Left ventricle myocardium inferior (tissue), 1 donor: ENCODE data around the gene GRM6. TPM values are rescaled to one million over a fixed set of nuclear protein-coding genes. Genes with fewer than 3 reads are reported as not detected.
A peak's percentile ranks its signal among the peaks of the same experiment; 100 is the strongest.

Experiments used
- DNase-seq: peaks from one replicate; pipeline ENCODE4 v3.0.0-alpha.2; 2020
- H3K27ac ChIP-seq: fragments of 200-600 bp; replicated peaks from 2 replicates; pipeline ENCODE4 v1.8.0; 2021
- H3K27me3 ChIP-seq: fragments of 200-600 bp; 2 replicates; pipeline ENCODE4 v1.8.0; 2021; ENCODE audit warnings: low read depth
- H3K36me3 ChIP-seq: fragments of 200-600 bp; 2 replicates; pipeline ENCODE4 v1.8.0; 2021
- H3K4me1 ChIP-seq: fragments of 200-600 bp; 2 replicates; pipeline ENCODE4 v1.8.0; 2021
- H3K4me3 ChIP-seq: fragments of 200-600 bp; 2 replicates; pipeline ENCODE4 v1.8.0; 2021; ENCODE audit warnings: mild to moderate bottlenecking, moderate library complexity
- H3K9me3 ChIP-seq: fragments of 200-600 bp; replicated peaks from 2 replicates; pipeline ENCODE4 v1.8.0; 2021
- intact Hi-C: fragments of 100-400 bp; cut with micrococcal nuclease; formaldehyde crosslinking; loops from one replicate; pipeline ENCODE4 v1.11.0; 2022
- total RNA-seq: library from RNA; stranded (reverse); fragmentation: NEBNext Ultra II Directional; extraction: Animal tissue kit (Norgen Biotek cat#: 25700); gene quantifications from one replicate; pipeline ENCODE4 v1.2.1, GENCODE V29; 2021
- TF ChIP-seq, protein P1 (sequence below): fragments of 200-600 bp; IDR thresholded peaks from 2 replicates; pipeline ENCODE4 v1.8.0; 2021; ENCODE audit warnings: antibody characterized with exemption, mild to moderate bottlenecking, borderline replicate concordance
- donor health status: DM: no; HTN: yes; CAD: no; lungs with severe emphysema.

The GRM6 gene
- total RNA-seq, 1 donor from 2014 or later, result not detected

DNA sequence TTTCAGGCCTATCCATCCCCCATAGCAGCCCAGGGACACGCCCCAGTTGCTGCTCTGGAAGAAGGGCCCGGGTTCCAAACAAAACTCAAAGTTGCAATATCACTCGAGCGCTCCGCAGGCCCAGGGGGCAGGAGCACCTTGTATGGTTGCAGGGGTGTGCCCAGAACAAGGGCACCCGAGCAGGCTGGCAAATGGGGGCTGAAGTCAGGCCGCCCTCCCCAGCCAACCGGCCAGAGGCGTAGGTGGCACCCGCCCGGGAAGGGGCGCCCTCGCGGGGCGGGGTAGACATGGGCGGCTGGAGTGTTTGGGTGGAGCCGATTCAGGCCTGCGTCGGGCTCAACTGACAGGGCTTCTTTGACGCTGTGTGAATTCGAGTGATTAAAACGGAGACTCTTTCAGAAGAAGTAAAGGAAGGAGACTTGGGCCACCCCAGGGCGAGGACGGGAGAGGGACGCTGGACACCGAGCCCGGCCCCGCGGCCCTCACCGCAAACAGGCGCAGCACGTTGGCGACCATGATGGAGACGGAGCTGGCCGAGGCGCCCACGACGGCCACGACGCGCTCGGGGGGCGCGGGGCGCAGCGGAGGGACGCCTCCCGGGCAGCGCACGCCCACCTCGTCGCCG, 1.1 kb downstream of the GRM6 start:
- H3K27ac ChIP-seq, result no peak overlapping the region
- intact Hi-C loops, result no loop called here
- peak overlapping the region; percentile 33 for H3K4me3 ChIP-seq
- H3K9me3 ChIP-seq, result peaks cover 15% of the 10 kb centered on the region
- H3K4me1 ChIP-seq, result peaks cover 4% of the 10 kb centered on the region
- peaks cover 86% of the 10 kb centered on the region for H3K27me3 ChIP-seq
- DNase-seq, result no peak
- TF ChIP-seq, protein P1, sequence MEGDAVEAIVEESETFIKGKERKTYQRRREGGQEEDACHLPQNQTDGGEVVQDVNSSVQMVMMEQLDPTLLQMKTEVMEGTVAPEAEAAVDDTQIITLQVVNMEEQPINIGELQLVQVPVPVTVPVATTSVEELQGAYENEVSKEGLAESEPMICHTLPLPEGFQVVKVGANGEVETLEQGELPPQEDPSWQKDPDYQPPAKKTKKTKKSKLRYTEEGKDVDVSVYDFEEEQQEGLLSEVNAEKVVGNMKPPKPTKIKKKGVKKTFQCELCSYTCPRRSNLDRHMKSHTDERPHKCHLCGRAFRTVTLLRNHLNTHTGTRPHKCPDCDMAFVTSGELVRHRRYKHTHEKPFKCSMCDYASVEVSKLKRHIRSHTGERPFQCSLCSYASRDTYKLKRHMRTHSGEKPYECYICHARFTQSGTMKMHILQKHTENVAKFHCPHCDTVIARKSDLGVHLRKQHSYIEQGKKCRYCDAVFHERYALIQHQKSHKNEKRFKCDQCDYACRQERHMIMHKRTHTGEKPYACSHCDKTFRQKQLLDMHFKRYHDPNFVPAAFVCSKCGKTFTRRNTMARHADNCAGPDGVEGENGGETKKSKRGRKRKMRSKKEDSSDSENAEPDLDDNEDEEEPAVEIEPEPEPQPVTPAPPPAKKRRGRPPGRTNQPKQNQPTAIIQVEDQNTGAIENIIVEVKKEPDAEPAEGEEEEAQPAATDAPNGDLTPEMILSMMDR, result no peak
- no peaks in the 10 kb centered on the region for H3K36me3 ChIP-seq

DNA sequence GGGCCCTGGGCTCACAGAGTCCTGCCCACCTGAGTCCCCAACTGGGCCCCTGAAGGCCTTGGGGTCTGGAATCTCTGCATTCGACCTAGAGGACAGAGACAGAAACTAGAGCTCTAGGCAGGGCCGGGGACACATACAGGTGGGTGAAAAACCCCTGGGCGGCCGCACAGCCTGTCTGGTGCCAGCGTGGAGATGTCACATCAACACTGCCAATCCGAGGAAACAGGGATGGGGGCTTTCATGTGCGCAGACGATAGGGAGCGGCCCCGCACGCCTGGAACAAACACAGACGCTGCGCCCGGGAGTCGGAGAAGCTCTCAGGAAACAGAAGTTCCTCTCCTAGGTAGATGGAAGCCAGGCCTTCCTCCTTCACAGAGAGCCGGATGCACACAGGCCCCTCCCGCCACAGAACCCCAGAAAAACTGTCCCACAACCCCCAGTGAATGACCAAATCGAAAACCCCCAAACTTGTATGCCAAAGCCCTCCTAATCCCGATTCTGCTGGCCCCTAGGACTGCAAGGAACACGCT, 1.8 kb downstream of the GRM6 start:
- TF ChIP-seq, protein P1, result no peak
- H3K36me3 ChIP-seq, result no peaks in the 10 kb centered on the region
- H3K27me3 ChIP-seq, result peaks cover 78% of the 10 kb centered on the region
- peaks cover 4% of the 10 kb centered on the region for H3K4me1 ChIP-seq
- intact Hi-C loops, result no loop called here
- no peak for DNase-seq
- H3K27ac ChIP-seq, result no peak overlapping the region
- H3K9me3 ChIP-seq, result peaks cover 23% of the 10 kb centered on the region
- no peak overlapping the region for H3K4me3 ChIP-seq

GRCh38 chr5:178992291-178992895, 2.7 kb downstream of the GRM6 start:
- Histone ChIP-seq H3K27me3 (peaks cover 71% of the 10 kb centered on the region), H3K9me3 (peaks cover 31% of the 10 kb centered on the region), H3K4me1 (peaks cover 4% of the 10 kb centered on the region), H3K4me3 (no peak overlapping the region), H3K27ac (no peak overlapping the region), H3K36me3 (no peaks in the 10 kb centered on the region)
- TF ChIP-seq, protein P1, result no peak
- intact Hi-C loops, result no loop called here
- no peak for DNase-seq

DNA sequence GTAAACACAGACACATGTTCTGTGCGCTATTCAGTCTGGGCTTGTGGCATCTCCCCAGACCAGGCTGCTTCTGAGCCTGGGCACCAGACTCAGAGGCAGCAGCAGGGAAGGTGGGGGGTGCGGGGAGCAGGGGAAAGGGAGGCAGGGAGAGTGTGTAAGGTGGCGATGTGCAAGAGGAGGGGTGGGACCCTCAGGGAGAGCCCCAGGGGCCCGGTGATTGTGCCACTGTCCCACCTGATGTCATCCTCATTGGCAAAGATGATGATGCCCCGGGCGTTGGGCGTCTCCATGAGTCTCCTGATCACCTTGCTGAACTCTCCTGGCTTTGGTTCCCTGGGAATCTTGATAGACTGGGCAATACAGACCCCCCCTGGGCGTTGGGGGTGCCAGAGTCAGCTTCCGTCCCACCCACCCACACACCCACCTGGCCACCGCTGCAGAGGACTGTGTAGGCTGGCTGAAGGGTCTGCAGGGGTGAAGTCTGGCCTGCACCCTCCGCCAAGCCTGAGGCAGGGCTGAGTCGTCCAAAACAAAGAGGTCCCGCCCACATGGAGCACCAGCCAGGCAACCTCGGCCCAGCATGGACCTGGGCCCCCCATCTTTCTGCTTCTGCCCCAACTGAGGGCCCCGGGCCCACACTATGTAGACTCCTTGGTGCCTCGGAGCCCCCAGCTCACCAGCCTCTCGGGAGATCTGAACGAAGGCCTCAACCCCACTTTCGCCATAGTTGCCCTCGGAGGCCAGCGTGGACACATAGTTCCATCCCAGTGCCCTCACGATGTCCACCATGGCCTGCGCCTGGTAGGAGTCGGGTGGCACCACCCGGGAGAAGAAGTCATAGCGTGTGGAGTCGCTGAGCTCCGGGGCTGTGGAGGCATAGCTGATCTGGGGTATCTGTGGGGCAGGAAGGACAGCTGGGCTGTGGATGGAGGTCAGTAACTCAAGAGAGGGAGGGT, 3.7 kb downstream of the GRM6 start:
- intact Hi-C loops, result no loop called here
- Histone ChIP-seq H3K36me3 (peaks cover 3% of the 10 kb centered on the region), H3K27me3 (peaks cover 62% of the 10 kb centered on the region), H3K9me3 (peaks cover 40% of the 10 kb centered on the region), H3K27ac (no peak overlapping the region), H3K4me1 (peaks cover 4% of the 10 kb centered on the region), H3K4me3 (no peak overlapping the region)
- TF ChIP-seq, protein P1, result no peak
- no peak for DNase-seq

DNA sequence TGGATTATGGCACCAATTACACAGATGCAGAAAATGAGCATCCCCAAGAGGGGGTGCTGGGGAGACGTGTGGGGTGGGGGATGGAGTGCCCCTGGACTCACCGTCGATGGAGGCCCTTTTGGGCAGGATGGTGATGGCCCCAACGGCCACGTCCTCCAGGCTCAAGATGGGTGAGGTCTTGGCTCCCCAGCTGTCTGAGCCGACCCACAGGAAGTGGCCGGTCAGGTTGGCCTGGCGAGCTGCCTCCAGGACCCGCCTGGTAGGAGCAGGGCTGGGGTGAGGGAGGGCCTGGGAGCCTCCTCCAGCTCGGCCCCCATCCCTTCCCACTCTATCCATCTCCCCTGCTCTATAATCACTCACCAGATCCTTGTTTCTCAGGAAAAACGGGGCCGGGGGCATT, 4.6 kb downstream of the GRM6 start:
- H3K27ac ChIP-seq, result no peak overlapping the region
- H3K9me3 ChIP-seq, result peaks cover 50% of the 10 kb centered on the region
- TF ChIP-seq, protein P1, result no peak
- no peak for DNase-seq
- intact Hi-C loops, result no loop called here
- peaks cover 5% of the 10 kb centered on the region for H3K36me3 ChIP-seq
- H3K4me3 ChIP-seq, result no peak overlapping the region
- H3K27me3 ChIP-seq, result peaks cover 52% of the 10 kb centered on the region
- peaks cover 4% of the 10 kb centered on the region for H3K4me1 ChIP-seq
